Measurements from ENCODE around the gene ARID1B. TPM values are rescaled to one million over a fixed set of nuclear protein-coding genes. Genes with fewer than 3 reads are reported as not detected.

Gene ARID1B
- total RNA-seq, 1 experiment from 2014 or later = 60.3 TPM

GRCh38 chr6:156774863-156775405 lies 2.2 kb upstream of the ARID1B start:
- DNase-seq (ENCODE audit: low spot score) = no peak
- ATAC-seq = peak; percentile 11
- Mint-ChIP-seq H3K36me3 (no peaks in the 10 kb centered on the region), H3K27ac (peak overlapping the region; percentile 96), H3K4me1 (peaks cover 42% of the 10 kb centered on the region), H3K9me3 (no peaks in the 10 kb centered on the region), H3K4me3 (peak overlapping the region; percentile 39), H3K27me3 (ENCODE audit: low read depth) (no peaks in the 10 kb centered on the region)
- TF ChIP-seq ZNF281 (CRISPR knock-in tag; IDR thresholded peaks at IDR 0.05) = no peak
- TF ChIP-seq JAZF1 (CRISPR knock-in tag; IDR thresholded peaks at IDR 0.05) = no peak
- no peak for TF ChIP-seq JUN (CRISPR knock-in tag; IDR thresholded peaks at IDR 0.05)
- no peak for TF ChIP-seq ZNF121 (CRISPR knock-in tag; IDR thresholded peaks at IDR 0.05)
- no peak for TF ChIP-seq OVOL2 (CRISPR knock-in tag; IDR thresholded peaks at IDR 0.05; ENCODE audit: borderline replicate concordance)
- no peak for TF ChIP-seq IRF1 (CRISPR knock-in tag; IDR thresholded peaks at IDR 0.05)
- TF ChIP-seq GABPB1 (CRISPR knock-in tag; IDR thresholded peaks at IDR 0.05) = no peak
- no peak for TF ChIP-seq TEAD4 (CRISPR knock-in tag; IDR thresholded peaks at IDR 0.05)
- TF ChIP-seq MAX (CRISPR knock-in tag; IDR thresholded peaks at IDR 0.05) = no peak
- TF ChIP-seq ATF2 (CRISPR knock-in tag; IDR thresholded peaks at IDR 0.05; ENCODE audit: borderline replicate concordance, low read depth) = no peak
- no peak for TF ChIP-seq USF2 (CRISPR knock-in tag; IDR thresholded peaks at IDR 0.05)
- no peak for TF ChIP-seq ZNF232 (CRISPR knock-in tag; IDR thresholded peaks at IDR 0.05)
- TF ChIP-seq ZNF423 (CRISPR knock-in tag; IDR thresholded peaks at IDR 0.05) = no peak
- no peak for TF ChIP-seq NFYB (CRISPR knock-in tag; conservative IDR thresholded peaks at IDR 0.05; ENCODE audit: low read depth)
- TF ChIP-seq ZNF219 (CRISPR knock-in tag; IDR thresholded peaks at IDR 0.05; ENCODE audit: borderline replicate concordance) = no peak
- no peak for TF ChIP-seq ZNF317 (CRISPR knock-in tag; IDR thresholded peaks at IDR 0.05; ENCODE audit: borderline replicate concordance, low read depth)
- TF ChIP-seq MLX (CRISPR knock-in tag; IDR thresholded peaks at IDR 0.05) = no peak
- ChIA-PET POLR2A (no interaction called here), CTCF (no interaction called here)

GRCh38 chr6:156775717-156776116 lies 1.5 kb upstream of the ARID1B start:
- no peaks in the 10 kb centered on the region for H3K27me3 Mint-ChIP-seq (ENCODE audit: low read depth)
- H3K4me1 Mint-ChIP-seq = peaks cover 48% of the 10 kb centered on the region
- TF ChIP-seq ELF4 (CRISPR knock-in tag; IDR thresholded peaks at IDR 0.05; ENCODE audit: low read depth) (no peak), ETV6 (CRISPR knock-in tag; IDR thresholded peaks at IDR 0.05) (no peak), EMX1 (CRISPR knock-in tag; IDR thresholded peaks at IDR 0.05) (no peak), SMAD4 (CRISPR knock-in tag; IDR thresholded peaks at IDR 0.05) (no peak), ZNF232 (CRISPR knock-in tag; IDR thresholded peaks at IDR 0.05) (no peak), TCF7 (CRISPR knock-in tag; IDR thresholded peaks at IDR 0.05; ENCODE audit: low read depth) (no peak), ZNF317 (CRISPR knock-in tag; IDR thresholded peaks at IDR 0.05; ENCODE audit: borderline replicate concordance, low read depth) (no peak), NR3C1 (CRISPR knock-in tag; conservative IDR thresholded peaks at IDR 0.05; ENCODE audit: low read depth) (no peak), ATF1 (CRISPR knock-in tag; IDR thresholded peaks at IDR 0.05) (no peak), ZNF263 (CRISPR knock-in tag; IDR thresholded peaks at IDR 0.05; ENCODE audit: low read depth) (no peak), ZNF138 (CRISPR knock-in tag; conservative IDR thresholded peaks at IDR 0.05) (no peak), ZSCAN18 (CRISPR knock-in tag; IDR thresholded peaks at IDR 0.05) (no peak), ZNF671 (CRISPR knock-in tag; IDR thresholded peaks at IDR 0.05) (no peak), NFYB (CRISPR knock-in tag; conservative IDR thresholded peaks at IDR 0.05; ENCODE audit: low read depth) (no peak), MYBL2 (CRISPR knock-in tag; IDR thresholded peaks at IDR 0.05) (no peak)
- H3K27ac Mint-ChIP-seq = no peak overlapping the region; the same call in 1 of the 2 replicates
- no peaks in the 10 kb centered on the region for H3K9me3 Mint-ChIP-seq
- ATAC-seq (no peak), DNase-seq (ENCODE audit: low spot score) (no peak)
- POLR2A ChIA-PET = no interaction called here
- CTCF ChIA-PET = no interaction called here
- H3K4me3 Mint-ChIP-seq = peak overlapping the region; percentile 44
- H3K36me3 Mint-ChIP-seq = no peaks in the 10 kb centered on the region
